HK-2 (cell line): ENCODE data around the gene ZBTB7A.

Experiments
- DNase-seq: peaks from one replicate; pipeline ENCODE4 v3.0.0-alpha.2; 2018; ENCODE audit not compliant: unreplicated experiment

The ZBTB7A gene

GRCh38 chr19:4094291-4094690, 27.6 kb upstream of the ZBTB7A start:
- no peak for DNase-seq

- no peak for DNase-seq
These were observed 27.0 kb upstream of the ZBTB7A start for GRCh38 chr19:4093643-4094175.

- DNase-seq, result no peak
These were observed 23.9 kb upstream of the ZBTB7A start for GRCh38 chr19:4090356-4091220.

- no peak for DNase-seq
These were observed 23.2 kb upstream of the ZBTB7A start for GRCh38 chr19:4089946-4090345.

GRCh38 chr19:4089400-4089908, 22.8 kb upstream of the ZBTB7A start:
- DNase-seq, result no peak

GRCh38 chr19:4088975-4089374, 22.3 kb upstream of the ZBTB7A start:
- DNase-seq, result no peak

GRCh38 chr19:4087787-4088679, 21.3 kb upstream of the ZBTB7A start:
- no peak for DNase-seq

GRCh38 chr19:4086411-4086867, 19.7 kb upstream of the ZBTB7A start:
- DNase-seq, result no peak

GRCh38 chr19:4084547-4084877, 17.8 kb upstream of the ZBTB7A start:
- no peak for DNase-seq

- no peak for DNase-seq
These were observed 17.2 kb upstream of the ZBTB7A start for GRCh38 chr19:4083677-4084546.

GRCh38 chr19:4082172-4082571, 15.5 kb upstream of the ZBTB7A start:
- DNase-seq, result no peak

GRCh38 chr19:4081441-4082129, 14.9 kb upstream of the ZBTB7A start:
- DNase-seq, result no peak

- no peak for DNase-seq
These were observed 13.8 kb upstream of the ZBTB7A start for GRCh38 chr19:4080473-4080872.

- DNase-seq, result no peak
These were observed 11.3 kb upstream of the ZBTB7A start for GRCh38 chr19:4077800-4078684.

- no peak for DNase-seq
These were observed 10.3 kb upstream of the ZBTB7A start for GRCh38 chr19:4077007-4077374.

- no peak for DNase-seq
These were observed 8.7 kb upstream of the ZBTB7A start for GRCh38 chr19:4075373-4075772.

GRCh38 chr19:4071610-4072009, 4.9 kb upstream of the ZBTB7A start:
- no peak for DNase-seq

- no peak for DNase-seq
These were observed 2.7 kb upstream of the ZBTB7A start for GRCh38 chr19:4069331-4069959.
